Bronchial epithelial cell (primary cell): Measurements from ENCODE around the gene CDH1. TPM values are rescaled to one million over a fixed set of nuclear protein-coding genes. Genes with fewer than 3 reads are reported as not detected.

Experiments used
- DNase-seq: peaks from one replicate; pipeline ENCODE4 v3.0.0-alpha.2; 2010; ENCODE audit warnings: low read depth
- FAIRE-seq: peaks from 2 replicates; lab custom pipeline; 2011; peaks lifted over from hg19 to GRCh38; lab: Jason Lieb, UNC
- H3K27me3 ChIP-seq: 2 replicates; pipeline ENCODE4 v1.5.1; 2011; ENCODE audit warnings: low read length; ENCODE audit not compliant: control insufficient read depth, insufficient read depth
- H3K36me3 ChIP-seq: 2 replicates; pipeline ENCODE4 v1.5.1; 2011; ENCODE audit warnings: low read length; ENCODE audit not compliant: control insufficient read depth, insufficient read depth
- H3K4me3 ChIP-seq: 2 replicates; pipeline ENCODE4 v1.5.1; 2011; ENCODE audit warnings: mild to moderate bottlenecking, low read depth, low read length, control low read depth
- total RNA-seq: library from RNA; depleted of rRNA; stranded (reverse); fragments of >200 nt; gene quantifications from 2 replicates; pipeline ENCODE4 v1.2.1, GENCODE V29; 2014
- TF ChIP-seq, protein P1 (sequence below): IDR thresholded peaks from 2 replicates; pipeline ENCODE4 v1.5.1; 2011; ENCODE audit warnings: mild to moderate bottlenecking, moderate library complexity, low read length, control low read depth, inconsistent platforms; ENCODE audit not compliant: insufficient read depth, severe bottlenecking

The CDH1 gene
- total RNA-seq, 1 donor from 2014 or later, result 250 TPM

GRCh38 chr16:68756239-68756915, 19.3 kb downstream of the CDH1 start:
- FAIRE-seq (peak; percentile 97), DNase-seq (peak; percentile 100)
- H3K4me3 ChIP-seq, result no peak overlapping the region
- TF ChIP-seq, protein P1, sequence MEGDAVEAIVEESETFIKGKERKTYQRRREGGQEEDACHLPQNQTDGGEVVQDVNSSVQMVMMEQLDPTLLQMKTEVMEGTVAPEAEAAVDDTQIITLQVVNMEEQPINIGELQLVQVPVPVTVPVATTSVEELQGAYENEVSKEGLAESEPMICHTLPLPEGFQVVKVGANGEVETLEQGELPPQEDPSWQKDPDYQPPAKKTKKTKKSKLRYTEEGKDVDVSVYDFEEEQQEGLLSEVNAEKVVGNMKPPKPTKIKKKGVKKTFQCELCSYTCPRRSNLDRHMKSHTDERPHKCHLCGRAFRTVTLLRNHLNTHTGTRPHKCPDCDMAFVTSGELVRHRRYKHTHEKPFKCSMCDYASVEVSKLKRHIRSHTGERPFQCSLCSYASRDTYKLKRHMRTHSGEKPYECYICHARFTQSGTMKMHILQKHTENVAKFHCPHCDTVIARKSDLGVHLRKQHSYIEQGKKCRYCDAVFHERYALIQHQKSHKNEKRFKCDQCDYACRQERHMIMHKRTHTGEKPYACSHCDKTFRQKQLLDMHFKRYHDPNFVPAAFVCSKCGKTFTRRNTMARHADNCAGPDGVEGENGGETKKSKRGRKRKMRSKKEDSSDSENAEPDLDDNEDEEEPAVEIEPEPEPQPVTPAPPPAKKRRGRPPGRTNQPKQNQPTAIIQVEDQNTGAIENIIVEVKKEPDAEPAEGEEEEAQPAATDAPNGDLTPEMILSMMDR, result no peak
- H3K27me3 ChIP-seq, result no peaks in the 10 kb centered on the region
- H3K36me3 ChIP-seq, result peaks cover 6% of the 10 kb centered on the region

- Histone ChIP-seq H3K27me3 (no peaks in the 10 kb centered on the region), H3K4me3 (no peak overlapping the region), H3K36me3 (peaks cover 15% of the 10 kb centered on the region)
- TF ChIP-seq, protein P1, result no peak
- DNase-seq, result no peak
- no peak for FAIRE-seq
Measured at GRCh38 chr16:68757625-68757935, 20.5 kb downstream of the CDH1 start.

- H3K36me3 ChIP-seq, result peaks cover 18% of the 10 kb centered on the region
- TF ChIP-seq, protein P1, result no peak
- no peaks in the 10 kb centered on the region for H3K27me3 ChIP-seq
- no peak overlapping the region for H3K4me3 ChIP-seq
- DNase-seq (no peak), FAIRE-seq (no peak)
Measured at GRCh38 chr16:68759062-68759461, 22.0 kb downstream of the CDH1 start.

DNA sequence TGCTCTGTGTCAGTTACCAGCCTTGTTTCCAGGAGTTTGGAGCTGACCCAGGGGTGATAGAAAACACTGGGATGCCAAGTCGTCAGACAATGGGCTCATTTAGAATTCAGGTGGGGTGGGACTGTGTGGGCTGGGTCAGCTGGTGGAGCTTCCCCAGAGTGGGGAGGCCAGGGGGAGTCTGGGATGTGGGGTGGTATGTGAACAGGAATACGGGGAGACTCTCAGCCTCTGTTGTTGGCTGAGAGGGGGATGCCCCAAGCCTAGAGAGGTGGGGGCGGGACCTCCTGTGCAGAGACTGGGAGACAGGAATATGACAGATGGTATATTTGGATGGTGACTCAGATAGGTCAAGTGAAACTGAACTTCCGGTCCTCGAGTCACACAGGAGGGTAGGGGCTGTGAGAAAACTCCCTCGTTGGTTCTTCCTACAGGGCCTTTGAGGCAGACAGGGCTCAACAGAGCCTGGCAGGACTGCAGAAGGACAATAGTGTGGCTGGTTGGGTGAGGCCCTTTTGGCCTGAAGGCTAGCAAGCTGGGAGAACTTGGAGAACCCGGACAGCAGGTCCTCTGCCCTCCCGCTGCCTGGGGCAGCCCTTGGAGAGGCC, 23.7 kb downstream of the CDH1 start:
- peaks cover 21% of the 10 kb centered on the region for H3K36me3 ChIP-seq
- DNase-seq (peak; percentile 96), FAIRE-seq (no peak)
- TF ChIP-seq, protein P1, result no peak
- H3K27me3 ChIP-seq, result no peaks in the 10 kb centered on the region
- no peak overlapping the region for H3K4me3 ChIP-seq

DNA sequence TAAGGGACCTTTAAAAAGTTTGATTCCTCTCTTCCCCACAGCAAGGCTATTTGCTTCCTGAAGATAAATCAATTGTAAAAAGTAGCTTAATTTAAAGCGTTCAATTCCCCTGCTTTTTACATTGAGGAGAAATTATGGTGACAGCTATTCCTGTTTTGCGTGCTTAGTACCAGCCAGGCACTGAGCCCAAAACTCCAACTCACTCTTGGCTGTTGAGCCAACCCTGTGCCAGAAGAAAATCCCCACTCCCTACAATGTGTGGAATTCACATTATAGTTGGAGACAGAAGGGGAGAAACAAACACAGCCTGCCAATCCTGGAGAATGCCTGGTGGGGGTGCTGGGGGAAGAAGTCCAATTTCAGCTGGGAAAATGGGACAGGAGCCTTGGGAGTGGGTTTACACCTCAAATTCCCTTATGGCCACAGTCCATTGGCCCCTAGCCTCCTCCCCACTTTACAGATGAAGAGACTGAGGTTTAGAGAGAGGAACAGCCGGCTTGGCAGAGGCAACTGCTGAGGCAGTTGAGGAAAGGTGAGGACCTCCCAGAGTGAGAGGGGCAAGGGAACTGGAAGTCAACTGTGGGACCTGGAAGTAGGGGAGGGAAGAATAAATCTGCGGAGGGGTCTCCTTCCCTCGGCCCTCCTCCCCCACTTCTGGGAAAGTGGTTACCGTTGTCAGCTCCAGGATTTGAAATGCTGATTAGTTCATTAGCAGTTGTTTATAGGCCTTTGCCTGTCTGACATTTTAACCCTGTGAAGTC, 26.1 kb downstream of the CDH1 start:
- Histone ChIP-seq H3K27me3 (no peaks in the 10 kb centered on the region), H3K4me3 (no peak overlapping the region), H3K36me3 (peaks cover 20% of the 10 kb centered on the region)
- FAIRE-seq (no peak), DNase-seq (no peak)
- TF ChIP-seq, protein P1, result no peak
